ENCODE data around the gene RGSL1. TPM values are rescaled to one million over a fixed set of nuclear protein-coding genes. Genes with fewer than 3 reads are reported as not detected.

The RGSL1 gene
- total and polyA plus RNA-seq, 9 of the 15 experiments (the other 6 are each of a cell fraction or from before 2014, with no cell fraction given): 0.03 TPM; not detected in 8

GRCh38 chr1:182430263-182431068 lies 19.5 kb upstream of the RGSL1 start (continued):
- TF ChIP-seq LEF1 (IDR thresholded peaks at IDR 0.05) (peak; percentile 48; the same call in 1 of the 2 replicates), RBM25 (IDR thresholded peaks at IDR 0.05; ENCODE audit: low read depth, low read length, severe bottlenecking) (peak; percentile 8), RBFOX2 (IDR thresholded peaks at IDR 0.05; ENCODE audit: low read depth, low read length) (no peak), RAD51 (IDR thresholded peaks at IDR 0.05; ENCODE audit: borderline replicate concordance, low read depth) (no peak), CEBPG (CRISPR knock-in tag; IDR thresholded peaks at IDR 0.05) (peak; percentile 10; the same call in 1 of the 2 replicates), CEBPG (tag; conservative IDR thresholded peaks at IDR 0.05 in 1 of 2, IDR thresholded peaks at IDR 0.05 in 1 of 2) (peak; percentile 44 to 72; a peak in 3 of 4 replicates), TBL1XR1 (IDR thresholded peaks at IDR 0.05; ENCODE audit: low read length in 2 of 2) (peak in 1 of 2 experiments; percentile 66; a peak in 1 of 4 replicates), NR2C1 (IDR thresholded peaks at IDR 0.05) (no peak), NR2C1 (tag; IDR thresholded peaks at IDR 0.05) (peak; percentile 33; the same call in 1 of the 2 replicates), CEBPB (tag; IDR thresholded peaks at IDR 0.05) (peak; percentile 51), STAT6 (CRISPR knock-in tag; IDR thresholded peaks at IDR 0.05) (no peak), SP2 (IDR thresholded peaks at IDR 0.05; ENCODE audit: extremely low read depth, low read depth, low read length, poor library complexity, severe bottlenecking) (no peak), RFX1 (IDR thresholded peaks at IDR 0.05) (0 out of 2 replicates have a peak, but pooled peaks have one; percentile 7), CBFA2T2 (conservative IDR thresholded peaks at IDR 0.05) (no peak), SIN3A (IDR thresholded peaks at IDR 0.05; ENCODE audit: borderline replicate concordance in 2 of 2, control insufficient read depth in 1 of 2, low read depth in 2 of 2, low read length in 2 of 2) (no peak), ZNF384 (IDR thresholded peaks at IDR 0.05; ENCODE audit: low read depth, low read length) (0 out of 2 replicates have a peak, but pooled peaks have one; percentile 17), YY1 (IDR thresholded peaks at IDR 0.05; ENCODE audit: borderline replicate concordance in 1 of 3, control insufficient read depth in 1 of 3, extremely low read depth in 1 of 3, insufficient read depth in 3 of 3, insufficient read length in 1 of 3, insufficient replicate concordance in 2 of 3, low read depth in 1 of 3, low read length in 2 of 3) (peak; percentile 42 to 90 (median 76)), GABPA (tag; conservative IDR thresholded peaks at IDR 0.05; ENCODE audit: low read depth) (peak; percentile 83), ZNF766 (CRISPR knock-in tag; conservative IDR thresholded peaks at IDR 0.05) (peak; percentile 98), DNMT1 (IDR thresholded peaks at IDR 0.05) (no peak), HIVEP1 (CRISPR knock-in tag; IDR thresholded peaks at IDR 0.05) (no peak), GTF2F1 (IDR thresholded peaks at IDR 0.05; ENCODE audit: low read depth, low read length) (no peak), JUND (IDR thresholded peaks at IDR 0.05; ENCODE audit: borderline replicate concordance, low read depth, low read length) (peak; percentile 89), JUND (tag; IDR thresholded peaks at IDR 0.05; ENCODE audit: borderline replicate concordance, low read depth, low read length) (peak; percentile 87; the same call in 2 of the 3 replicates)
- TF ChIP-seq, protein P1, sequence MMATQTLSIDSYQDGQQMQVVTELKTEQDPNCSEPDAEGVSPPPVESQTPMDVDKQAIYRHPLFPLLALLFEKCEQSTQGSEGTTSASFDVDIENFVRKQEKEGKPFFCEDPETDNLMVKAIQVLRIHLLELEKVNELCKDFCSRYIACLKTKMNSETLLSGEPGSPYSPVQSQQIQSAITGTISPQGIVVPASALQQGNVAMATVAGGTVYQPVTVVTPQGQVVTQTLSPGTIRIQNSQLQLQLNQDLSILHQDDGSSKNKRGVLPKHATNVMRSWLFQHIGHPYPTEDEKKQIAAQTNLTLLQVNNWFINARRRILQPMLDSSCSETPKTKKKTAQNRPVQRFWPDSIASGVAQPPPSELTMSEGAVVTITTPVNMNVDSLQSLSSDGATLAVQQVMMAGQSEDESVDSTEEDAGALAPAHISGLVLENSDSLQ (IDR thresholded peaks at IDR 0.05): peak; percentile 55
